Memory B cell (primary cell): ENCODE measurements around the gene TMPRSS9.
A peak's percentile ranks its signal among the peaks of the same experiment; 100 is the strongest.

Experiments
- ATAC-seq: fragments of 150-1000 bp; cut with Tn5 transposase; 2 replicates; pipeline ENCODE4 v1.10.0; 2021; ENCODE audit warnings: low read depth, mild to moderate bottlenecking, moderate library complexity
- DNase-seq, 2 donors: peaks; one replicate each; pipeline ENCODE4 v3.0.0; 2022; ENCODE audit warnings: low spot score in 2 of 2
- H3K27ac Mint-ChIP-seq: one replicate; pipeline ENCODE4 v1.8.0; 2022; ENCODE audit warnings: mild to moderate bottlenecking, moderate library complexity, mixed read lengths
- H3K27me3 Mint-ChIP-seq: one replicate; pipeline ENCODE4 v1.8.0; 2022; ENCODE audit warnings: mixed read lengths
- H3K36me3 Mint-ChIP-seq: one replicate; pipeline ENCODE4 v1.8.0; 2022; ENCODE audit warnings: mild to moderate bottlenecking, mixed read lengths
- H3K4me1 Mint-ChIP-seq: one replicate; pipeline ENCODE4 v1.8.0; 2022; ENCODE audit warnings: mixed read lengths
- H3K4me3 Mint-ChIP-seq: one replicate; pipeline ENCODE4 v1.8.0; 2022; ENCODE audit warnings: mild to moderate bottlenecking, moderate library complexity, mixed read lengths
- H3K9me3 Mint-ChIP-seq: one replicate; pipeline ENCODE4 v1.8.0; 2022; ENCODE audit warnings: mixed read lengths

TMPRSS9 gene

DNA sequence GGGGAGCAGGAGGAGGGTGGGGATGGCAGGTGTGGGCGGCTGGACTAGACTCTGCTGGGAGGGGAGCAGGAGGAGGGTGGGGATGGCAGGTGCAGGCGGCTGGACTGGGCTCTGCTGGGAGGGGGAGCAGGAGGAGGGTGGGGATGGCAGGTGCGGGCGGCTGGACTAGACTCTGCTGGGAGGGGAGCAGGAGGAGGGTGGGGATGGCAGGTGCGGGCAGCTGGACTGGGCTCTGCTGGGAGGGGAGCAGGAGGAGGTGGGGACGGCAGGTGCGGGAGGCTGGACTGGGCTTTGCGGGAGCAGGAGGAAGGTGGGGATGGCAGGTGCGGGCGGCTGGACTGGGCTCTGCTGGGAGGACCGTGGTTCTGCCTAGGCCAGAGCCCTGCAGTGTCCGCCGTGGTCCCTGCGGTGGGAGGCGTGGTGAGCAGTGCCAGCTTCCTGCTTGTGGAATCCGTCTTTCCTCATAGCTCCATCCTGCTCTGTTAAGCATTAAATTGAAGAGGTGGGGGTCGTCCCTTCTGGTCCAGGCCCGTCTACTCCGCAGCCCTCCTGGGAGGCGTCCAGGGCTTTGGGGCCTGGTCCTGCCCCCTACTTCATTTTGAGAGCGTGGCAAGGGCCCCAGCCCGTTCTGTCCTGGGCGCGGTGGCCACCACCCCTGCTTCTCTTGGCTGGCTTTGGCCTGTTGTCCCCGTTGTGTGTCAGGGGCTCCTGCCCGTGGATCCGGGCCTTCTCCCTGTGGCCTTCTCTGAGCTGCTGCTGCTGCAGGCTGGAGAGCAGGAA lies 26.8 kb upstream of the TMPRSS9 start:
- ATAC-seq (no peak), DNase-seq (no peak)
- peaks cover 21% of the 10 kb centered on the region for H3K36me3 Mint-ChIP-seq
- H3K4me1 Mint-ChIP-seq, result peaks cover 58% of the 10 kb centered on the region
- H3K27ac Mint-ChIP-seq, result peak overlapping the region; percentile 95
- H3K27me3 Mint-ChIP-seq, result no peaks in the 10 kb centered on the region
- peaks cover 2% of the 10 kb centered on the region for H3K9me3 Mint-ChIP-seq
- H3K4me3 Mint-ChIP-seq, result peak overlapping the region; percentile 66

GRCh38 chr19:2333807-2334211 lies 26.3 kb upstream of the TMPRSS9 start:
- Mint-ChIP-seq H3K36me3 (peaks cover 19% of the 10 kb centered on the region), H3K27ac (peak overlapping the region; percentile 95), H3K9me3 (peaks cover 2% of the 10 kb centered on the region), H3K4me1 (peaks cover 56% of the 10 kb centered on the region), H3K4me3 (peak overlapping the region; percentile 66), H3K27me3 (no peaks in the 10 kb centered on the region)
- no peak for ATAC-seq
- no peak for DNase-seq

DNA sequence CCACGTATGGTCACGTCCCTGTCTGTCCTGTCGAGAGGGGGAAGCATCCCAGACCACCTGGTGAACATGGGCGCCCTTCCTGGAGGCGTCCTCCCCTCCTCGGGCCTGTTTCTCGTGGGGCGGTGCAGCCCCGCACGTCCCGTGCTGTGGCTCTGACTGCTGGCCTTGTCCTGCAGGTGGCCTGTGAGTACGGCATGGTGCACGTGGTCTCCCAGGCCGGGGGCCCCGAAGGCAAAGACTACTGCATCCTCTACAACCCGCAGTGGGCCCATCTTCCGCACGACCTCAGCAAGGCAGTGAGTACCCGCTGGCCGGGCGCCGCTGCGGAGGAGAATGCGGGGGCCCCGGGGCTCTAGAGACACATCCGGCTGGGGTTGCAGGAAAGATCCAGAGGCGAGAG lies 25.6 kb upstream of the TMPRSS9 start:
- DNase-seq (no peak), ATAC-seq (no peak)
- Mint-ChIP-seq H3K4me3 (no peak overlapping the region), H3K27me3 (no peaks in the 10 kb centered on the region), H3K4me1 (peaks cover 50% of the 10 kb centered on the region), H3K27ac (no peak overlapping the region), H3K36me3 (peaks cover 19% of the 10 kb centered on the region), H3K9me3 (peaks cover 2% of the 10 kb centered on the region)

- no peak for ATAC-seq
- Mint-ChIP-seq H3K9me3 (peaks cover 2% of the 10 kb centered on the region), H3K4me1 (peaks cover 44% of the 10 kb centered on the region), H3K27me3 (no peaks in the 10 kb centered on the region), H3K27ac (peak overlapping the region; percentile 83), H3K36me3 (peaks cover 19% of the 10 kb centered on the region), H3K4me3 (peak overlapping the region; percentile 64)
- DNase-seq, result no peak
Measured at GRCh38 chr19:2334986-2335846, 24.8 kb upstream of the TMPRSS9 start.

- Mint-ChIP-seq H3K9me3 (peaks cover 2% of the 10 kb centered on the region), H3K4me1 (peaks cover 39% of the 10 kb centered on the region), H3K27ac (peak overlapping the region; percentile 83), H3K36me3 (peaks cover 19% of the 10 kb centered on the region), H3K4me3 (peak overlapping the region; percentile 64), H3K27me3 (no peaks in the 10 kb centered on the region)
- ATAC-seq (no peak), DNase-seq (no peak)
Measured at GRCh38 chr19:2335848-2336247, 24.2 kb upstream of the TMPRSS9 start.

- DNase-seq (no peak), ATAC-seq (no peak)
- no peak overlapping the region for H3K4me3 Mint-ChIP-seq
- H3K36me3 Mint-ChIP-seq, result peaks cover 21% of the 10 kb centered on the region
- no peaks in the 10 kb centered on the region for H3K27me3 Mint-ChIP-seq
- peaks cover 2% of the 10 kb centered on the region for H3K9me3 Mint-ChIP-seq
- H3K4me1 Mint-ChIP-seq, result peaks cover 38% of the 10 kb centered on the region
- H3K27ac Mint-ChIP-seq, result peak overlapping the region; percentile 83
Measured at GRCh38 chr19:2336528-2337328, 23.3 kb upstream of the TMPRSS9 start.

DNA sequence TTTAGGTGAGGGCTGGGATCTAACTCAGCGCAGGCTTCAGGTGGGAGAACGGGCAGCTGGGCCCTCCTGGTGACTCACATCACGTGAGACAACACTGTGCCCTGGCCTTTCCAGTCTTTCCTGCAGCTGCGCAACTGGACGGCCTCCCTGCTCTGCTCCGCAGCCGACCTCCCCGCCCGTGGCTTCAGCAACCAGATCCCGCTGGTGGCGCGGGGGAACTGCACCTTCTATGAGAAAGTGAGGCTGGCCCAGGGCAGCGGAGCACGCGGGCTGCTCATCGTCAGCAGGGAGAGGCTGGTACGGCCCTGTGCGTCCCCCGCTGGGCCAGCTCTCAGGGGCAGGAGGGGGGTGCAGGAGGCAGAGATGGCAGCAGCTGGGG lies 22.7 kb upstream of the TMPRSS9 start:
- ATAC-seq (no peak), DNase-seq (no peak)
- H3K4me3 Mint-ChIP-seq, result no peak overlapping the region
- H3K4me1 Mint-ChIP-seq, result peaks cover 33% of the 10 kb centered on the region
- peaks cover 2% of the 10 kb centered on the region for H3K9me3 Mint-ChIP-seq
- no peak overlapping the region for H3K27ac Mint-ChIP-seq
- H3K27me3 Mint-ChIP-seq, result no peaks in the 10 kb centered on the region
- peaks cover 21% of the 10 kb centered on the region for H3K36me3 Mint-ChIP-seq

DNA sequence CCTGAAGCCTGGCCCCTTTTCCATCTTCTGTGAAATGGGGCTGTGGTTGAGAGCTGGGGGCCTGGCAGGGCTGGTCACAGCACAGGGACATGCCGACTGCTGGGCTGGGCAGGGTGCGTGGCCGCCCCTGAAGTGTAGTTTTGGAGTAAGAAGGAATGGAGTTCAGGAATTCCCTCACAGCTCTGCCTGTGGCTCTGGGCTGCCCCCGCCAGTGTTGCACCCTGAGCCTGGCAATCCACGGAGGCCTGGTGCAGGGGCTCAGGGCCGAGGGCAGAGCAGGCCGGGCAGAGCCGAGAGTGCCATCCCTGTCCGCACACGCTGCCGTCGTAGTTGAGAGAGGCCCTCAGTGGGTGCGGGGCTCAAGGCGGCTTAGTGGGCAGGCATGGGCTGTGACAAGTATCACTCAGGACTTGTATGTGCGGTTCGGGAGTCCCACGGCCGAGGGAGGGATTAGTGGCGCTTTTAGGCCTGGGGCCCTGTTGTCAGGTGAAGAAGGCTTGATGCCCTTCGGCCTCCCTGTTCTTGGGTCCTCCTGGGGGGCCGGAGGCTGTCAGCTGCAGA lies 21.9 kb upstream of the TMPRSS9 start:
- Mint-ChIP-seq H3K36me3 (peaks cover 21% of the 10 kb centered on the region), H3K4me3 (no peak overlapping the region), H3K4me1 (peaks cover 27% of the 10 kb centered on the region), H3K9me3 (peaks cover 2% of the 10 kb centered on the region), H3K27ac (no peak overlapping the region), H3K27me3 (no peaks in the 10 kb centered on the region)
- no peak for ATAC-seq
- DNase-seq, result no peak

GRCh38 chr19:2338751-2339643 lies 21.1 kb upstream of the TMPRSS9 start:
- DNase-seq (no peak), ATAC-seq (no peak)
- H3K36me3 Mint-ChIP-seq, result peaks cover 21% of the 10 kb centered on the region
- H3K4me3 Mint-ChIP-seq, result no peak overlapping the region
- peaks cover 2% of the 10 kb centered on the region for H3K9me3 Mint-ChIP-seq
- H3K4me1 Mint-ChIP-seq, result peaks cover 21% of the 10 kb centered on the region
- no peaks in the 10 kb centered on the region for H3K27me3 Mint-ChIP-seq
- H3K27ac Mint-ChIP-seq, result no peak overlapping the region

DNA sequence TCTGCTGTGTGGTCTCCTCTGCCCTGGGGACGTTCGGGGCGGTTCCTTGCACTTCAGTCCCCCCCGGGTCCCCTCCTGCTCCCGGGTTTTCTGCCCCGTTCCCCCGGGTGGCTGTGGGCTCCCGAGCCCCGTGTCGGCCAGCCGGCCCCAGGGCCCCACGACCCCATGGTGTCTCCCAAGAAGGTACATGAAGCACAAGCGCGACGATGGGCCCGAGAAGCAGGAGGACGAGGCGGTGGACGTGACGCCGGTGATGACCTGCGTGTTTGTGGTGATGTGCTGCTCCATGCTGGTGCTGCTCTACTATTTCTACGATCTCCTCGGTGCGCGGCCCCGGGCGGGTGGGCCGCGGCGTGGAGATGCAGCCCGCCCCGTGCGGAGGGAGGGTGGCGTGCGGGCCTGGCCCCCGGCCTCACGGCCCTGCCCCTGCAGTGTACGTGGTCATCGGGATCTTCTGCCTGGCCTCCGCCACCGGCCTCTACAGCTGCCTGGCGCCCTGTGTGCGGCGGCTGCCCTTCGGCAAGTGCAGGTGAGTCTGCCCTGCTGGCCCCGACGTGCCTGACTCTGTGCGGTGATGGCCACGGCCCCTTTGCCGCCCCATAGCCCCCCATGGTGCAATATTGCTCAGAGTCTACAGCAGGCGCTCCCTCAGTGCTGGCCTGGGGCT lies 20.3 kb upstream of the TMPRSS9 start:
- ATAC-seq (no peak), DNase-seq (no peak)
- H3K27ac Mint-ChIP-seq, result no peak overlapping the region
- no peak overlapping the region for H3K4me3 Mint-ChIP-seq
- peaks cover 2% of the 10 kb centered on the region for H3K9me3 Mint-ChIP-seq
- peaks cover 23% of the 10 kb centered on the region for H3K36me3 Mint-ChIP-seq
- no peaks in the 10 kb centered on the region for H3K27me3 Mint-ChIP-seq
- peaks cover 20% of the 10 kb centered on the region for H3K4me1 Mint-ChIP-seq

DNA sequence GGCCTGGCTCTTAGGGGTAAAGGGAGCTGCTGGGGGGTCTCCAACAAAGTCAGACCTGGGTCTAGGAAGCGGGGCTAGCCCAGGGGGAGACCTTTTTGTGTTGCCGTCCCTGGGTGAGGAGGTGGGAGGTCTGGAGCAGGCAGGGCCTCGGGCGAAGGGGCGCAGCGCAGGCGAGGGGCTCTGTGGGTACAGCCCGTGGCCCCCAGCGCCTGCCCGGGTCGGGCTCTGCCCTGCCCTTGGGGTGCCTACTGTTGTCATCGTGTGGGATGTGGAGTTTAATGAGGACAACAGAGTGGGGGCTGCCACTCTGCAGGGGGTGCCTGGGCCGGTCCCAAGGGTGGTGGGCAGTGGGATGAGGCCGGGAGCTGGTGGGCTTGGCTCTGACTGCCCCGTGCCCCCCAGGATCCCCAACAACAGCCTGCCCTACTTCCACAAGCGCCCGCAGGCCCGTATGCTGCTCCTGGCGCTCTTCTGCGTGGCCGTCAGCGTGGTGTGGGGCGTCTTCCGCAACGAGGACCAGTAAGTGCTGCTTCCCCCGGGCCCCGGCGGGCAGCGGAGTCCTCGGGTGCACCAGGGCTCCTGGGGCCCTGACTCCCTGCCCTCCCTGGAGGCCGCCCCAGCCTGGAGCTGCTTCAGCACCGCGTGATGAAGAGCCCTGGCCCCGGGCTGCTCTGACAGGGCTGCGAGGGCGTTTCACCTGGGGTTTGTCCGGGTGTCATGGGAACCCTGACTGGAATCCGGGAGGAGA lies 19.4 kb upstream of the TMPRSS9 start:
- Mint-ChIP-seq H3K36me3 (peaks cover 21% of the 10 kb centered on the region), H3K4me3 (no peak overlapping the region), H3K9me3 (peaks cover 1% of the 10 kb centered on the region), H3K27ac (no peak overlapping the region), H3K4me1 (peaks cover 18% of the 10 kb centered on the region), H3K27me3 (no peaks in the 10 kb centered on the region)
- DNase-seq (no peak), ATAC-seq (no peak)

DNA sequence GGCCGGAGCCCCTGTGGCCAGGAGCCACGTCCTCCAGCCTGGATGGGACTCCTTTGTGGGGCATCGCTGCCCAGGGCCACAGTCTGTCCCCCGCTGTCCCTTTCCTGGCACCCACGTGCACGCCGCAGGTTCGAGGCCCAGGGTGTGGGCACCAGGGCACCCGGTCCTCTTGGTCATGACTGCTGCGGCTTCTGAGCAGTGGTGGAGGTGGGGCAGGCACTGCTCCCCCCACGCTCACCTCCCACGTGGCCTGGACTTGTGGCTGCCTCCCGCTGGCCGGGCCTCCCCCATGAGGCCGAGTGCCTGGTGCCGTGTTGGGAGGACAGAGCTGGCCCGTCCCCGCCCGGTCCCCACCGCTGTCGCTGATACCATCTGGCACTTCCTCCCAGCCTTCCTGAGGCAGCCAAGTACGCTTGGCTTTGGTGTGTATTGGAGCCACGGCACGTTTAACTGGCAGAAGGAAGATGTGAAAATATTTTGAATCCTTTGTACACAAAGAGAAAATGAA lies 18.8 kb upstream of the TMPRSS9 start:
- Mint-ChIP-seq H3K4me3 (no peak overlapping the region), H3K9me3 (no peaks in the 10 kb centered on the region), H3K36me3 (peaks cover 17% of the 10 kb centered on the region), H3K27ac (no peak overlapping the region), H3K4me1 (peaks cover 14% of the 10 kb centered on the region), H3K27me3 (no peaks in the 10 kb centered on the region)
- no peak for ATAC-seq
- DNase-seq, result no peak
